Duodenal mucosa (tissue), 2 donors: Measurements from ENCODE around the gene COL21A1.

ENCODE experiments used
- H3K27ac ChIP-seq: one replicate; pipeline ENCODE4 v1.7.0; 2013; ENCODE audit warnings: low read depth, low read length
- H3K27me3 ChIP-seq, 2 donors: one replicate each; pipeline ENCODE4 v1.7.0; 2013; ENCODE audit warnings: low read length in 2 of 2, control low read depth in 1 of 2; ENCODE audit not compliant: insufficient read depth in 2 of 2, control insufficient read depth in 1 of 2
- H3K36me3 ChIP-seq, 2 donors: one replicate each; pipeline ENCODE4 v1.7.0; 2013; ENCODE audit warnings: low read length in 2 of 2, control low read depth in 1 of 2; ENCODE audit not compliant: insufficient read depth in 2 of 2, control insufficient read depth in 1 of 2
- H3K4me1 ChIP-seq, 2 donors: one replicate each; pipeline ENCODE4 v1.7.0; 2013; ENCODE audit warnings: low read length in 2 of 2, control low read depth in 1 of 2; ENCODE audit not compliant: insufficient read depth in 2 of 2, control insufficient read depth in 1 of 2
- H3K4me3 ChIP-seq, 2 donors: one replicate each; pipeline ENCODE4 v1.7.0; 2013; ENCODE audit warnings: low read length in 2 of 2, low read depth in 1 of 2
- H3K9ac ChIP-seq, 2 donors: one replicate each; pipeline ENCODE4 v1.7.0; 2013; ENCODE audit warnings: low read length in 2 of 2, low read depth in 1 of 2
- H3K9me3 ChIP-seq, 2 donors: one replicate each; pipeline ENCODE4 v1.7.0; 2013; ENCODE audit warnings: low read length in 2 of 2, control low read depth in 1 of 2; ENCODE audit not compliant: control insufficient read depth in 1 of 2

The COL21A1 gene

DNA sequence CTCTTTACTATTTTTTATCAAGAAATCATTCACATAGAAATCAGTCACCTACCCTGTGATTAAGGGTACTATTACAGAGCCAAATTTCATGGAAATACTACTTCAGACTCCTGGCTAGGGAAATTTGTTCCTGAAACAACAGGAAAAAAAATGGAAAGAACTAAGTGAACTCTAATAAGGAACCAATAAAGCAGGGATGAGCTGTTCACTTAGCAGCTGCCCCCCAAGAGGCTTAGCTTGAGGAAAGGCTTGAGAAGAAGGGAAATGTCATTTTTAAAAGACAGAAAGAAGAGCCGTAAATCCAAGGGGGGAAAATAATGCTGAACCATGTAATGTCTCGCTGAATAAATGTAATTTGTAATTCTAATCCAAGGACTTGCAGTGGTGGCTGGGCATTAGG lies 88.8 kb downstream of the COL21A1 start:
- H3K27ac ChIP-seq: no peak overlapping the region
- peaks cover 0 to 7% of the 10 kb centered on the region in 2 donors for H3K9me3 ChIP-seq
- no peak overlapping the region for H3K4me3 ChIP-seq
- H3K36me3 ChIP-seq: no peaks in the 10 kb centered on the region
- H3K4me1 ChIP-seq: no peaks in the 10 kb centered on the region
- H3K9ac ChIP-seq: no peak overlapping the region
- H3K27me3 ChIP-seq: no peaks in the 10 kb centered on the region

GRCh38 chr6:56156643-56157042 lies 90.7 kb downstream of the COL21A1 start:
- Histone ChIP-seq H3K4me1 (no peaks in the 10 kb centered on the region), H3K9ac (no peak overlapping the region), H3K36me3 (no peaks in the 10 kb centered on the region), H3K27me3 (no peaks in the 10 kb centered on the region), H3K27ac (no peak overlapping the region), H3K4me3 (no peak overlapping the region), H3K9me3 (peaks cover 0 to 8% of the 10 kb centered on the region in 2 donors)

GRCh38 chr6:56155634-56156141 lies 91.7 kb downstream of the COL21A1 start:
- H3K4me1 ChIP-seq: no peaks in the 10 kb centered on the region
- H3K9me3 ChIP-seq: peaks cover 0 to 8% of the 10 kb centered on the region in 2 donors
- no peak overlapping the region for H3K27ac ChIP-seq
- H3K4me3 ChIP-seq: no peak overlapping the region
- no peaks in the 10 kb centered on the region for H3K27me3 ChIP-seq
- no peak overlapping the region for H3K9ac ChIP-seq
- no peaks in the 10 kb centered on the region for H3K36me3 ChIP-seq

DNA sequence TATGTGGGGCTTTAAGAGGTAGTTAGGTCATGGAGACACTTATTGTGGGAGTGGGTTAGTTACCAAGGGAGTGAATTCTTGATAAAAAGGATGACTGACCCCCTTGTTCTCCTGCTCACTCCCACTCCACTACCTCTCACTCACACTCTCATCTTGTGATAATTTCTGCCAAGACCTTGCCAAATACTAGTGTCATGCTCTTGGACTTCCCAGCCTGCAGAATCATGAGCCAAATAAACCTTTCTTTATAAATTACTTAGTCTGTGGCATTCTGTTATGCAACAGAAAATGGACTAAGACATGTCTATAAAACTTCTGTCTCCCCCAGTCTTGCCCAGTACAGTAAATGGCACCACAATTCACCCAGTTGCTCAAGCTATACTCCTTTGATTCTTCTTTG lies 93.3 kb downstream of the COL21A1 start:
- no peak overlapping the region for H3K27ac ChIP-seq
- no peaks in the 10 kb centered on the region for H3K36me3 ChIP-seq
- no peaks in the 10 kb centered on the region for H3K4me1 ChIP-seq
- H3K9ac ChIP-seq: no peak overlapping the region
- H3K27me3 ChIP-seq: no peaks in the 10 kb centered on the region
- no peak overlapping the region for H3K4me3 ChIP-seq
- H3K9me3 ChIP-seq: peaks cover 0 to 8% of the 10 kb centered on the region in 2 donors

- H3K27ac ChIP-seq: no peak overlapping the region
- peaks cover 0 to 8% of the 10 kb centered on the region in 2 donors for H3K9me3 ChIP-seq
- H3K4me3 ChIP-seq: no peak overlapping the region
- no peaks in the 10 kb centered on the region for H3K27me3 ChIP-seq
- no peaks in the 10 kb centered on the region for H3K4me1 ChIP-seq
- no peaks in the 10 kb centered on the region for H3K36me3 ChIP-seq
- H3K9ac ChIP-seq: no peak overlapping the region
Observed at GRCh38 chr6:56152611-56153010, 94.8 kb downstream of the COL21A1 start.

DNA sequence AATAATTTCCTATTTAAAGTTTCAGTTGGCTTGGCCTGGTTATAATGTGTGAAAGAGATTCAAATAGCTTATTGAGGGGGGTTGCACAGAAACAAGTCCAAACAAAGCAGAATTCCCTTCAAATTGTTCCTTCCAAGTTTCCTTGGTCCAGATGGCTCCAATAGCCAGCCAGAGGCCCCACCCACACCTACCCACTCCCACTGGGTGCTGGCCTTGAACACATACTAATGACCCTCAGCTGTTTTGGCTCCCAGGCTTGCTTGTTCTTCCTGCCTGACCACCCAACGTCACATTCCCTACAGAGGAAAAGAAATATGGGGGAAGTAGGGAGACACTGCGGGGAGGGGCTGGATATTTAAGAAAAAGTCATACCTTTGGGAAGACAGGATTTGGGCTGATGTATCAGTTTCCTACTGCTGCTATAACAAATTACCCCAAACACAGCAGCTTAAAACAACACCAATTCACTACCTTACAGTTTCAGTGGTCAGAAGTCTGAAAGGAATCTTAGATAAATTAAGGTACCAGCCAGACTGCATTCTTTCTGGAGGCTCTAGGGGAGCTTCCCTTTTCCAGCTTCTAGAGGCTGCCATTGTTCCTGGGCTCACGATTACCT lies 95.7 kb downstream of the COL21A1 start:
- Histone ChIP-seq H3K4me3 (no peak overlapping the region), H3K27ac (no peak overlapping the region), H3K9me3 (peaks cover 0 to 8% of the 10 kb centered on the region in 2 donors), H3K36me3 (no peaks in the 10 kb centered on the region), H3K27me3 (no peaks in the 10 kb centered on the region), H3K4me1 (no peaks in the 10 kb centered on the region), H3K9ac (no peak overlapping the region)

GRCh38 chr6:56148488-56149186 lies 98.7 kb downstream of the COL21A1 start:
- no peak overlapping the region for H3K27ac ChIP-seq

DNA sequence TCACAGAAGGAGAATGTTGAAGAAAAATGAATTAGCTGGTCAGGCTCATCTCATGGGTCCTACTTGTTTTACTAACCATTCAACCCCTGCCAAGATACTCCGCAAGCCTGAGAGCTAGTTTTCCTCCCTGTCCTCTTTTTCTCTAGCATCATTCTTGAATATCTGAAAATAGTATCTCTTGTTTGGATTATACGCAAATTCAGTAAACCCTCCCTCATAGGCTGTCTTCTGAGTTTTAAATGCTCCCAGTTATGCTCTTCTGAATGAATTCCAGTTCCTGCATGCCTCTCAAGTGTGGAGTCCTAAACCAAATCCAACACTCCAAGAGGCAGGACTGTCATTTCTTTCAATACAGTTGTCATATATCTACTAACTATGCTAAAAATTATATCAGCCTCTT lies 99.6 kb downstream of the COL21A1 start:
- H3K27ac ChIP-seq: no peak overlapping the region
- H3K9me3 ChIP-seq: no peaks in the 10 kb centered on the region

More at GRCh38 chr6:56148488-56149186, 98.7 kb downstream of the COL21A1 start:
- H3K36me3 ChIP-seq: no peaks in the 10 kb centered on the region
- no peak overlapping the region for H3K4me3 ChIP-seq
- H3K4me1 ChIP-seq: no peaks in the 10 kb centered on the region
- no peak overlapping the region for H3K9ac ChIP-seq
- peaks cover 0 to 2% of the 10 kb centered on the region in 2 donors for H3K9me3 ChIP-seq
- no peaks in the 10 kb centered on the region for H3K27me3 ChIP-seq

DNA sequence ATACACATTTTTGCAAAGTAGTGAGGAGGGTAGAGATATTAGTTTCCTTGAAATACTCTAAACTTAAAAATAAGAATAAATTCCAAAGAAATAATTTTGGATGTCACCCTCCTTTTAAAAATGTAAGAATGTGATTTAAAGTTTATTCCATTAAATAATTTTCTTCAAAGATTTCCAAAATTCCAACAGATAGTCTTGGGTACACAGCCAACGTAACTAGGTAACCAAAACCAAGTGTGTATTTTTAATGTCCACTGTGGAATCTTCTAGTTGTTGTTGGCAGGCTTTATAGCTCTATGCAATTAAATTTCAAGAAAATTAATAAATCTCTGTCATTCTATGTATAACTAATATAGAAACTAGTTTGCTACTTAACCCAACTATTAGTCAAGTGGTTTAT lies 101.3 kb downstream of the COL21A1 start:
- no peak overlapping the region for H3K27ac ChIP-seq
- no peak overlapping the region for H3K9ac ChIP-seq
- no peaks in the 10 kb centered on the region for H3K36me3 ChIP-seq
- no peaks in the 10 kb centered on the region for H3K27me3 ChIP-seq
- H3K4me3 ChIP-seq: no peak overlapping the region
- H3K9me3 ChIP-seq: no peaks in the 10 kb centered on the region
- H3K4me1 ChIP-seq: no peaks in the 10 kb centered on the region

More for the DNA sequence above, 99.6 kb downstream of the COL21A1 start:
- Histone ChIP-seq H3K4me3 (no peak overlapping the region), H3K4me1 (no peaks in the 10 kb centered on the region), H3K36me3 (no peaks in the 10 kb centered on the region), H3K27me3 (no peaks in the 10 kb centered on the region), H3K9ac (no peak overlapping the region)

GRCh38 chr6:56145616-56146015 lies 101.8 kb downstream of the COL21A1 start:
- Histone ChIP-seq H3K4me3 (no peak overlapping the region), H3K9me3 (no peaks in the 10 kb centered on the region), H3K36me3 (no peaks in the 10 kb centered on the region), H3K4me1 (no peaks in the 10 kb centered on the region), H3K9ac (no peak overlapping the region), H3K27ac (no peak overlapping the region), H3K27me3 (no peaks in the 10 kb centered on the region)
